Endothelial cell (in vitro differentiated cells): ENCODE data around the gene GSN. TPM values are rescaled to one million over a fixed set of nuclear protein-coding genes. Genes with fewer than 3 reads are reported as not detected.

Experiments
- DNase-seq: peaks from one replicate; pipeline ENCODE4 v3.0.0; 2021; ENCODE audit warnings: low spot score
- H3K27ac Mint-ChIP-seq: one replicate; pipeline ENCODE4 v1.8.0; 2021; ENCODE audit warnings: mixed read lengths, inconsistent platforms; ENCODE audit not compliant: unreplicated experiment
- H3K27me3 Mint-ChIP-seq: one replicate; pipeline ENCODE4 v1.8.0; 2021; ENCODE audit warnings: mild to moderate bottlenecking, moderate library complexity, mixed read lengths, inconsistent platforms; ENCODE audit not compliant: unreplicated experiment
- H3K36me3 Mint-ChIP-seq: one replicate; pipeline ENCODE4 v1.8.0; 2021; ENCODE audit warnings: mild to moderate bottlenecking, low read depth, mixed read lengths, inconsistent platforms; ENCODE audit not compliant: unreplicated experiment
- H3K4me1 Mint-ChIP-seq: one replicate; pipeline ENCODE4 v1.8.0; 2021; ENCODE audit warnings: mild to moderate bottlenecking, mixed read lengths, inconsistent platforms; ENCODE audit not compliant: unreplicated experiment
- H3K4me3 Mint-ChIP-seq: one replicate; pipeline ENCODE4 v1.8.0; 2021; ENCODE audit warnings: mild to moderate bottlenecking, mixed read lengths, inconsistent platforms; ENCODE audit not compliant: unreplicated experiment
- H3K9me3 Mint-ChIP-seq: one replicate; pipeline ENCODE4 v1.8.0; 2021; ENCODE audit warnings: mixed read lengths, inconsistent platforms; ENCODE audit not compliant: unreplicated experiment
- CTCF ChIP-seq: fragments of 200-600 bp; sonication (generic); IDR thresholded peaks from one replicate; pipeline ENCODE4 v1.5.0; 2021; ENCODE audit warnings: antibody characterized with exemption; ENCODE audit not compliant: unreplicated experiment
- total RNA-seq: library from RNA; stranded (reverse); fragmentation: NEBNext Ultra II Directional; extraction: Animal tissue kit (Norgen Biotek cat#: 25700); gene quantifications from one replicate; pipeline ENCODE4 v1.2.1, GENCODE V29; 2021; ENCODE audit not compliant: unreplicated experiment

GSN gene
- total RNA-seq, 1 donor from 2014 or later, result 205 TPM

GRCh38 chr9:121280715-121281613 lies 13.0 kb downstream of the GSN start:
- Mint-ChIP-seq H3K4me1 (peaks cover 40% of the 10 kb centered on the region), H3K4me3 (peak overlapping the region; percentile 59), H3K27ac (no peak overlapping the region), H3K27me3 (peaks cover 13% of the 10 kb centered on the region), H3K36me3 (peaks cover 19% of the 10 kb centered on the region), H3K9me3 (no peaks in the 10 kb centered on the region)
- TF ChIP-seq CTCF, result no peak
- no peak for DNase-seq

- peak overlapping the region; percentile 59 for H3K4me3 Mint-ChIP-seq
- peaks cover 48% of the 10 kb centered on the region for H3K4me1 Mint-ChIP-seq
- TF ChIP-seq CTCF, result no peak
- no peak for DNase-seq
- H3K9me3 Mint-ChIP-seq, result no peaks in the 10 kb centered on the region
- H3K27ac Mint-ChIP-seq, result no peak overlapping the region
- H3K36me3 Mint-ChIP-seq, result peaks cover 19% of the 10 kb centered on the region
- H3K27me3 Mint-ChIP-seq, result peaks cover 17% of the 10 kb centered on the region
Measured at GRCh38 chr9:121281614-121282276, 13.8 kb downstream of the GSN start.

- no peak for TF ChIP-seq CTCF
- Mint-ChIP-seq H3K36me3 (peaks cover 19% of the 10 kb centered on the region), H3K9me3 (no peaks in the 10 kb centered on the region), H3K4me1 (peaks cover 48% of the 10 kb centered on the region), H3K27ac (no peak overlapping the region), H3K4me3 (no peak overlapping the region), H3K27me3 (peaks cover 17% of the 10 kb centered on the region)
- no peak for DNase-seq
Measured at GRCh38 chr9:121282277-121283079, 14.5 kb downstream of the GSN start.

- Mint-ChIP-seq H3K27ac (no peak overlapping the region), H3K4me1 (peaks cover 53% of the 10 kb centered on the region), H3K9me3 (no peaks in the 10 kb centered on the region), H3K36me3 (peaks cover 19% of the 10 kb centered on the region), H3K4me3 (no peak overlapping the region), H3K27me3 (peaks cover 19% of the 10 kb centered on the region)
- no peak for DNase-seq
- TF ChIP-seq CTCF, result no peak
Measured at GRCh38 chr9:121283080-121283398, 15.1 kb downstream of the GSN start.
